Caco-2 (cell line): ENCODE data around the gene CFAP299. TPM values are rescaled to one million over a fixed set of nuclear protein-coding genes. Genes with fewer than 3 reads are reported as not detected.

ENCODE experiments used
- BruUV-seq: library from RNA; stranded (reverse); fragments of 400-500 nt; replicated peaks from 2 replicates; lab custom pipeline; 2021; lab: Mats Ljungman, UMichigan
- CTCF ChIA-PET: fragments of 300-600 bp; sonication (Branson Sonifier 250); formaldehyde crosslinking; loops from one replicate; lab custom pipeline; 2022; ENCODE audit warnings: antibody characterized with exemption; lab: Charles Lee
- POLR2A ChIA-PET: fragments of 300-600 bp; sonication (Branson Sonifier 250); formaldehyde crosslinking; loops from one replicate; lab custom pipeline; 2022; ENCODE audit warnings: antibody characterized with exemption; lab: Charles Lee
- DNase-seq, 2 experiments: peaks; one replicate each; pipeline versions ENCODE4 v3.0.0 to v3.0.0-alpha.2; 2020 to 2022
- H3K27me3 ChIP-seq: replicated peaks from 2 replicates; pipeline ENCODE4 v1.6.0; 2011; ENCODE audit warnings: low read length; ENCODE audit not compliant: control insufficient read depth, insufficient read depth
- H3K36me3 ChIP-seq: 2 replicates; pipeline ENCODE4 v1.5.1; 2011; ENCODE audit warnings: low read length; ENCODE audit not compliant: control insufficient read depth, insufficient read depth
- H3K4me1 ChIP-seq: fragments of 250-450 bp; sonication (Bioruptor Pico); 2 replicates; pipeline ENCODE4 v1.5.1; 2020; ENCODE audit warnings: mild to moderate bottlenecking
- H3K4me3 ChIP-seq: 2 replicates; pipeline ENCODE4 v1.5.1; 2011; ENCODE audit warnings: low read depth, mild to moderate bottlenecking, control low read depth, low read length
- H3K9me3 ChIP-seq: fragments of 250-450 bp; sonication (Bioruptor Pico); 2 replicates; pipeline ENCODE4 v1.5.1; 2020; ENCODE audit warnings: mild to moderate bottlenecking, moderate library complexity
- H3K27ac Mint-ChIP-seq: one replicate; pipeline ENCODE4 v1.8.0; 2022; ENCODE audit warnings: mixed read lengths; ENCODE audit not compliant: unreplicated experiment
- H3K27me3 Mint-ChIP-seq: one replicate; pipeline ENCODE4 v1.8.0; 2022; ENCODE audit warnings: mixed read lengths; ENCODE audit not compliant: insufficient read depth, unreplicated experiment
- H3K36me3 Mint-ChIP-seq: one replicate; pipeline ENCODE4 v1.8.0; 2022; ENCODE audit warnings: mild to moderate bottlenecking, mixed read lengths; ENCODE audit not compliant: insufficient read depth, unreplicated experiment
- H3K4me1 Mint-ChIP-seq: one replicate; pipeline ENCODE4 v1.8.0; 2022; ENCODE audit warnings: low read depth, mixed read lengths; ENCODE audit not compliant: unreplicated experiment
- H3K4me3 Mint-ChIP-seq: one replicate; pipeline ENCODE4 v1.8.0; 2022; ENCODE audit warnings: mild to moderate bottlenecking, moderate library complexity, mixed read lengths; ENCODE audit not compliant: unreplicated experiment
- H3K9me3 Mint-ChIP-seq: one replicate; pipeline ENCODE4 v1.8.0; 2022; ENCODE audit warnings: mixed read lengths; ENCODE audit not compliant: unreplicated experiment
- CTCF ChIP-seq, 2 experiments: fragments of 200-600 bp in 1 of 2; IDR thresholded peaks; 1 replicate in 1 of 2; 2 replicates in 1 of 2; pipeline versions ENCODE4 v1.5.1 to v1.8.0; 2011 to 2022; ENCODE audit warnings: antibody characterized with exemption in 1 of 2, control low read depth in 1 of 2, inconsistent platforms in 1 of 2, low read depth in 1 of 2, low read length in 1 of 2, mild to moderate bottlenecking in 1 of 2, moderate library complexity in 1 of 2; ENCODE audit not compliant: insufficient read depth in 1 of 2, severe bottlenecking in 1 of 2, unreplicated experiment in 1 of 2
- intact Hi-C: fragments of 100-400 bp; cut with micrococcal nuclease; formaldehyde crosslinking; loops from one replicate; pipeline ENCODE4 v1.10.0; 2022; ENCODE audit not compliant: unreplicated experiment
- total RNA-seq: library from RNA; stranded (reverse); gene quantifications from 2 replicates; pipeline ENCODE4 v1.2.3, GENCODE V29; 2022

The CFAP299 gene
- total RNA-seq, 1 experiment from 2014 or later = not detected

GRCh38 chr4:80840396-80840795, 504.9 kb downstream of the CFAP299 start:
- Histone ChIP-seq H3K9me3 (no peaks in the 10 kb centered on the region), H3K36me3 (no peaks in the 10 kb centered on the region), H3K4me1 (no peaks in the 10 kb centered on the region), H3K27me3 (no peaks in the 10 kb centered on the region), H3K4me3 (no peak overlapping the region)
- H3K27ac Mint-ChIP-seq = no peak overlapping the region
- no peak overlapping the region for H3K4me3 Mint-ChIP-seq
- no peak for TF ChIP-seq CTCF (IDR thresholded peaks at IDR 0.05; ENCODE audit: insufficient read depth in 1 of 2, low read depth in 1 of 2, low read length in 1 of 2, severe bottlenecking in 1 of 2, unreplicated experiment in 1 of 2)
- H3K27me3 Mint-ChIP-seq = no peaks in the 10 kb centered on the region
- intact Hi-C loops = no loop called here
- ChIA-PET CTCF (no interaction called here), POLR2A (no interaction called here)
- no TSS peak for BruUV-seq
- no peak for DNase-seq
- no peaks in the 10 kb centered on the region for H3K4me1 Mint-ChIP-seq
- H3K9me3 Mint-ChIP-seq = peaks cover 5% of the 10 kb centered on the region
- no peaks in the 10 kb centered on the region for H3K36me3 Mint-ChIP-seq

- Histone ChIP-seq H3K4me1 (no peaks in the 10 kb centered on the region), H3K27me3 (no peaks in the 10 kb centered on the region), H3K4me3 (no peak overlapping the region), H3K36me3 (no peaks in the 10 kb centered on the region), H3K9me3 (no peaks in the 10 kb centered on the region)
- no peak for TF ChIP-seq CTCF (IDR thresholded peaks at IDR 0.05; ENCODE audit: insufficient read depth in 1 of 2, low read depth in 1 of 2, low read length in 1 of 2, severe bottlenecking in 1 of 2, unreplicated experiment in 1 of 2)
- Mint-ChIP-seq H3K4me3 (no peak overlapping the region), H3K36me3 (no peaks in the 10 kb centered on the region), H3K9me3 (peaks cover 10% of the 10 kb centered on the region), H3K27ac (no peak overlapping the region), H3K27me3 (no peaks in the 10 kb centered on the region), H3K4me1 (no peaks in the 10 kb centered on the region)
- ChIA-PET CTCF (no interaction called here), POLR2A (no interaction called here)
- DNase-seq = no peak
- intact Hi-C loops = no loop called here
- no TSS peak for BruUV-seq
These were observed 506.2 kb downstream of the CFAP299 start for GRCh38 chr4:80841587-80842281.

- no TSS peak for BruUV-seq
- H3K9me3 Mint-ChIP-seq = peaks cover 10% of the 10 kb centered on the region
- ChIA-PET CTCF (no interaction called here), POLR2A (no interaction called here)
- intact Hi-C loops = no loop called here
- no peaks in the 10 kb centered on the region for H3K9me3 ChIP-seq
- no peak overlapping the region for H3K27ac Mint-ChIP-seq
- DNase-seq = no peak
- no peaks in the 10 kb centered on the region for H3K27me3 ChIP-seq
- no peaks in the 10 kb centered on the region for H3K36me3 ChIP-seq
- H3K4me3 Mint-ChIP-seq = no peak overlapping the region
- H3K4me3 ChIP-seq = no peak overlapping the region
- TF ChIP-seq CTCF (IDR thresholded peaks at IDR 0.05; ENCODE audit: insufficient read depth in 1 of 2, low read depth in 1 of 2, low read length in 1 of 2, severe bottlenecking in 1 of 2, unreplicated experiment in 1 of 2) = no peak
- H3K4me1 ChIP-seq = no peaks in the 10 kb centered on the region
- no peaks in the 10 kb centered on the region for H3K36me3 Mint-ChIP-seq
- no peaks in the 10 kb centered on the region for H3K27me3 Mint-ChIP-seq
- no peaks in the 10 kb centered on the region for H3K4me1 Mint-ChIP-seq
These were observed 510.7 kb downstream of the CFAP299 start for GRCh38 chr4:80846210-80846609.
